Hematopoietic multipotent progenitor cell (in vitro differentiated cells): ENCODE measurements around the gene HOXD12. TPM values are rescaled to one million over a fixed set of nuclear protein-coding genes. Genes with fewer than 3 reads are reported as not detected.

Experiments
- DNase-seq, 3 donors: peaks; one replicate each; pipeline ENCODE4 v3.0.0-alpha.2; 2011 to 2015; ENCODE audit warnings: low read depth in 2 of 3, low spot score in 2 of 3
- small RNA-seq: library from RNA; depleted of rRNA; stranded (forward); fragments of <200 nt; gene quantifications from one replicate; pipeline ENCODE3, GENCODE V24; 2012
- total RNA-seq: library from RNA; depleted of rRNA; stranded (reverse); fragments of >200 nt; gene quantifications from one replicate; pipeline ENCODE4 v1.2.3, GENCODE V29; 2012

The HOXD12 gene
- total RNA-seq, 1 donor: not detected

DNA sequence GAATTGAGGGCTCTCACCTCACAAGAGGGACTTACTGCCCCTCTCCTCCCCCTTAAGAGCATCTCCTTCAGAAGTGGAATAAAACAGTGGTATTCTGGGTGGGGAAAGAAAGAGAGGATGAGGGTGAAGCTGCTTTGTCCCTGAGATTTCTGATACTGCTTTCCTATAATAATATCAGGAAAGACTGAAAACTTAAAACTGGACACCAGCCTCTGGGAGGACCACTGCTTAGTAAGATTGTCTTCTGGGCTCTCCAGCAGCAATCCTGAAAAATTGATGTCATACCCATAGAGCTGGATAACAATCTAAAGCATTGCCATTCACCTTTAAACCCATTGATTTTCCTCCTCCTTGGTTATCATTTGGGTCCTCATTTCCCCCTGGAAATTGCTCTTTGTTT lies 47.0 kb downstream of the HOXD12 start:
- DNase-seq: no peak

- DNase-seq: no peak
Measured at GRCh38 chr2:176147210-176147799, 47.7 kb downstream of the HOXD12 start.

- DNase-seq: no peak
Measured at GRCh38 chr2:176147800-176148496, 48.4 kb downstream of the HOXD12 start.

- DNase-seq: no peak
Measured at GRCh38 chr2:176148751-176149421, 49.3 kb downstream of the HOXD12 start.

GRCh38 chr2:176149481-176149938 lies 49.9 kb downstream of the HOXD12 start:
- no peak for DNase-seq

GRCh38 chr2:176149939-176150583 lies 50.5 kb downstream of the HOXD12 start:
- no peak for DNase-seq

- DNase-seq: no peak
Measured at GRCh38 chr2:176150584-176151441, 51.2 kb downstream of the HOXD12 start.

GRCh38 chr2:176151442-176152287 lies 52.1 kb downstream of the HOXD12 start, which contains the start of gene HOXD4:
HOXD4 (plus strand) TSS chr2:176151550; CDS start chr2:176151634, 84 bp downstream.
- DNase-seq: no peak

Small RNAs within 50 kb of the gene (small RNA-seq; reads per million reads assigned to genes)
- 14.1 reads per million, percentile 94 among the genes with 10 or more reads in this experiment for gene MIR10B

Other genes starting within 250 kb of the HOXD12 start
- gene LNPK, start 97.5 kb upstream of the HOXD12 start, total RNA-seq: 7.3 TPM
- not detected for gene EVX2, start 15.8 kb upstream of the HOXD12 start, total RNA-seq
- not detected for gene HOXD13, start 7.1 kb upstream of the HOXD12 start, total RNA-seq
- not detected for gene HOXD11, start 7.5 kb downstream of the HOXD12 start, total RNA-seq
- gene HOXD10, start 17.0 kb downstream of the HOXD12 start, total RNA-seq: not detected
- not detected for gene HOXD9, start 22.9 kb downstream of the HOXD12 start, total RNA-seq
- gene HOXD8, start 29.9 kb downstream of the HOXD12 start, total RNA-seq: not detected
- gene HOXD4, start 51.8 kb downstream of the HOXD12 start, total RNA-seq: not detected
- gene HOXD3, start 57.5 kb downstream of the HOXD12 start, total RNA-seq: not detected
- gene HOXD1, start 88.9 kb downstream of the HOXD12 start, total RNA-seq: not detected
- 8.6 TPM for gene MTX2, start 169.6 kb downstream of the HOXD12 start, total RNA-seq